AML-193 (cell line): ENCODE measurements around the gene GTF3C1.

Experiments used
- DNase-seq, 2 experiments: peaks; one replicate each; lab custom pipeline; 2025; lab: John Stamatoyannopoulos, UW

The GTF3C1 gene

DNA sequence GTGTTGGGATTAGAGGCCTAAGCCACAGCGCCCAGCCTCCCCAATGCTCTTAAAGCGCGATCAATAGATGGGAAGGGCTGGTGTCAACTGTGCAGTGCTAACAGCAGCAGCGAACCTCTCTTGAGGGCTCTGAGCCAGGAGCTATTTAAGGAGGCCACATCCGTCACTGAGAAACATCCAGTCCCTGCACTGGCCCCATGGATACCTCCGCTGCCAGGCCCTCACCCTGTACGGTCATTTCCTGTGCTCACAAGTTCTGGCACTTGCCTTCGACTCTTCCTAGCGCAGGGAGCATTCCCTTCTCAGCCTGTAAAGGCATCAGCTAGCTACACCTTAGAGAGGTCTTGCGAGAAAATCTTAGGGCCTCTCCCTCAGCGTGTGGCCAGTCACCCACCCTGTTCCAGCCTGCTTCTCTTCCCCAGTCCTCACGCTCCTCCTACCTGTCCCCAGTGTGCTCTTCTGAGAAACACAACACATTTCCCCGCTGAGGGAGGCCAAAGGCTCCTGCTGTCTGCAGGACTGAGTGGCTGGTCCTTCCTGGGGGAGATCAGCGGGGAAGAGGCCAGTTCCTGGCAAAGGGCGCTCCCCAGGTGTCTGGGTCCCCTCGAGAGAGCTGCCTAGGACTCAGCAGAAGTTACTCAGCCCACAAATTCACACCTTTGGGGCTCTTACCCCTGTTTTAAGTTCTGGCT, 28.6 kb downstream of the GTF3C1 start:
- no peak for DNase-seq

DNA sequence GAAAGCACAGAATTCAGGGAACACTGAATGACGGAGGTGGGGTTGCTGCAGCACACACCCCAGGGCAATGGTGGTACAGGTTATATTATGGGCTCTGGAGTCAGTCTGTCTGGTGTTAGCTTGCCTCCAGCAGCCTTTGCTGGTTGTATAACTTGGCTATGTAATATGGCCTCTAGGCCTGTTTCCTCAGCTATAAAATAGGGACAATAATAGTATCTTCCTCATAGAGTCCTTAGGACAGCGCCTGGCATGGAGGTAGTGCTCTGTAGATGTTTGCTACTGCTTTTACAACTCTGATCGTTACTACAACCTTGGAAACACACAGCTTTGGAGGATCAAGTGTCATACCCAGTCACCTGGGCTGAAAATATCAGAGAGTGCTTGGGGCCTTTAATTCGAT, 31.5 kb downstream of the GTF3C1 start:
- DNase-seq, result no peak

DNA sequence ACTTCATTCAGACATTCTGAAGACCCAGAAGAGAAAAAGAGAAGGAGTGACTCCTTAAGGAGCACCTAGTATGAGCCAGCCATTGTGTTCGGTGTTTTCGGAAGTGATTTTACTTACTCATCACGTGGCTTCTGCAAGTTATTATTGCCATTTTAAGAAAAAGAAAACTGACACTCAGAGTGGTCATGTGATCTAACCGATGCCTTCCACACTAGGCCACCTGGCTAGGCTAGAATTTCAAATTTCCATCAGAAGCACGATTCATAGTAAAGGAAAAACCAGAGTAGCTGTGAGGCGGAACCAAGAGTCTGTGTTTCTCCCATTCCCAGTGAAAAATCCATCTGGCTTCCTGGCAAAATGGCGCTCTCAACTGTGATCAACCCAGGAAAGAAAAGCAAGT, 32.0 kb downstream of the GTF3C1 start:
- no peak for DNase-seq

DNA sequence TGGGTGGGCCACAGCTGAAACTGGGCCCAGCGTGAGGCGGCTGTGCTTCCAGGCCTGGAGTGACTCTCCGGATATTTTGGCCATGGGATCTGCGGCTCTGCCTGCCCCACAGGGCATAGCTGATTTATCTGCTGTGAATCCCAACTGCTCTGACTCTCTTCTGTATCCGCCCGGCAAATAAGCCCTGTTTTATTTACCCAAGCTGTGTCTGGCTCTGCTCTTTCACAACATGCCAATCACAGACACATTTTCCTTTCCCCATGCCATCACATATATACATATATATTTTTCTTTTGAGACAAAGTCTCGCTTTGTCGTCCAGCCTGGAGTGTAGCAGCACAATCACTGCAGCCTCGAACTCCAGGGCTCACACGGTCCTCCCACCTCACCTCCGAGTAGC, 33.3 kb downstream of the GTF3C1 start:
- DNase-seq, result no peak

DNA sequence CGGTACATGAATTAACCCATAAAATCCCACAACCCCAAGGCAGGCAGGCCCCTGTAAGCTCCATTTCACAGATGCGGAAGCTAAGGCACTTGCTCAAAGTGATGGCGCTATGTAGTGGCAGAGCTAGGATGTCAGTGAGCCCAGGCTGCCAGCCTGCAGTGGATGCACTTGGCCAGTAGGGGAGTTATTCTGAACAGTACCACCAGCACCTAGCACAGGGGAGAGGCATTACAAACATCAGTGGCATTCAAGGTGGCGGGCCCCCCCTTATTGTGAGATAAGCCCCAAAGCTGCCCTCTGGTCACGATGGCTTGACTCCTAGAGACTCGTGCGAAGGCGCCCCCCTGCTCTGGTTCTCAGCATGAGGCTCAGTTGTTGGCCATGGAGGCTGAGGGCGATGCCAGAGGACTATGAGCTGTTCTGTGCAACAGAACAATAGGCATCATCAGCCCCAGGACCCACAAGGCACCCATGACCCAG, 33.8 kb downstream of the GTF3C1 start:
- peak in 1 of 2 experiments; percentile 2 for DNase-seq

DNA sequence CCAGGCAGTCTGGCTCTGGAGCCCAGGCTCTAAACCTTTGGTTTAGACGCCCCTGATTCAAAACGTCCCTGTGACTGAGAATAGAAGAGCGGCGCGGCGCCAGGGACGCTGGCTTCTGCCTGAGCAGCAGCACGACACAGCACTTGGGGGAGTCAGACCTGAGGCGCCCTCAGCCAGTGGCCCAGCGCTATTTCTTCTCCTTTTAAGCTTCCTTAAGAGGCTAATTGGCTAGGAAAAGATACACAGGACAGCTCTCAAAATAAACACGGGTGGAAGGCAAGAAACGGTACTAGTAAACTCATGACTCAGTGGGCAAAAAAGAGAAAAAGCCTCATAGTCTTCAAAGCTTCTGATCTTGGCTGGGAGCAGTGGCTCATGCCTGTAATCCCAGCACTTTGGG, 34.9 kb downstream of the GTF3C1 start:
- no peak for DNase-seq

DNA sequence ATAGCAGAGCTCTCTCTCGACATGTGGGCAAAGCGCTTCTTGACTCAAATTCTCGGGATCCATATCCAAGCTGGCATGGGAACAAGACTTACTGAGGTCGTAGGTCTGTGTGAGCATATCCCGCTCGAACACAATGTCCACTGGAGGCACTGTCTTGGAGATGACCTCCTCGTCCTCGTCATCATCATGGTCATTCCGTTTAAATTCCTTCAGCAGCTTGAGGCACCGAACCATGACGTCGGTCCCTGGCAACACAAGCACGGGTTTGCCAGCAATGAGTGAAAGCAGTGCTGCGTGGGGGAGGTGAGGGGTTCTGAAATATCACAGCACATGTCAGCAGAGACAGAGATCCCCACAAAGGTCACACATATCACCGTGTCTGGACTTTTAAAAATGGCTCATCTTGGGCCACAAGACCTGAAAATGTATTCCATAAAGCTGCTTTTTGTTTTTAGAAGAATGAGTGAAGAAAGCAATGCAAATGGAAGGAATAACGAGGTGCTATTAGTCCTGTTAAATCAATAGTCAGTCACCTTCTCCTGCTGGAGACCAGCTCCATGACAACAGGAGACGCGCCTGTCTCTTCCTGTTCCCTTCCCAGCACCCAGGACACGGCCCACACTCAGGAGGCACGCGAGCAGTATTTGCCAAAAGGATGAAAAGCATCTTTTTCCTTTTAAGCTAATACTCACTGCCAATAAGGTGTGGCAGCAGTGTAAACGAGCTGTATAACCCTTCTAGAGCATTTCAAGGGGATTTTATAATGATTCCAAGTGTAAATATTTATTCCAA, 37.9 kb downstream of the GTF3C1 start:
- no peak for DNase-seq

DNA sequence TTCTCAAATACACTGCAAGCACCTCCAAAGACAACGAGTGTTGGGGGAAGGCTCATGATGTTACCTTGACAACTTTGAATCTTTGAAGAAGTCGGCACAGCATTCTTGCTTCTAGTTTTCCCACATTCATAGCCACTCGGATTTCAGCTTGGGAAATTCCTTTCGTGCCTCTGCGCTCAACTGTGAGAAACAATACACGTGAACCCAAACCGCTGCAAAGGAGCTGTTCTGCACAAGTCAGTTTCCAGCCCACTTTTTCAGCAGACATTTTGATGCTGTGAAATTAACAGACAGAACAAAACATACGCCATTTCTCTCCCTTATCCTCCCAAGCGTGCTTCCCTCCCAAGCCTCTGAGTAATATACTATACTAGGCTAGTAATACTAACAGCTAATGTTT, 41.2 kb downstream of the GTF3C1 start:
- DNase-seq, result no peak

DNA sequence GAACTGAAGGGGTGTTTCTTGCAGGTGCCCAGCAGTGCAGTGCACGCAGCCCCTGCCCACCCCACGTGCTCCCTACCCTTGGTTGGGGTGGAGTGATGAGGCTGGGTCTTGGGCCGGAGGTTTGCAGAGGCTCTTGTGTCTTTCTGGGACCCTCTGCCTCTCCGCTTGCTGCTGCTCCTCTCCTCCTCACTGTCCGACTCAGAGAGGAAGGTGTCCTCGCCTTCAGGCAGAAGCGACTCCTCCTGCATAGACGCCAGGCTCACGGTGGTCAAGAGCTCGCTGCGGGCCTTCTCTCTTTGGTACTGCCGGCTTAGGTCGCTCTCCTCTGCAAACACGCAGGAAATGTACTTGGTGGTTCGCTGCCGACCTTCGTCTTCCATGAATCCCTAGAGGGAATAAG, 42.9 kb downstream of the GTF3C1 start:
- DNase-seq, result no peak

DNA sequence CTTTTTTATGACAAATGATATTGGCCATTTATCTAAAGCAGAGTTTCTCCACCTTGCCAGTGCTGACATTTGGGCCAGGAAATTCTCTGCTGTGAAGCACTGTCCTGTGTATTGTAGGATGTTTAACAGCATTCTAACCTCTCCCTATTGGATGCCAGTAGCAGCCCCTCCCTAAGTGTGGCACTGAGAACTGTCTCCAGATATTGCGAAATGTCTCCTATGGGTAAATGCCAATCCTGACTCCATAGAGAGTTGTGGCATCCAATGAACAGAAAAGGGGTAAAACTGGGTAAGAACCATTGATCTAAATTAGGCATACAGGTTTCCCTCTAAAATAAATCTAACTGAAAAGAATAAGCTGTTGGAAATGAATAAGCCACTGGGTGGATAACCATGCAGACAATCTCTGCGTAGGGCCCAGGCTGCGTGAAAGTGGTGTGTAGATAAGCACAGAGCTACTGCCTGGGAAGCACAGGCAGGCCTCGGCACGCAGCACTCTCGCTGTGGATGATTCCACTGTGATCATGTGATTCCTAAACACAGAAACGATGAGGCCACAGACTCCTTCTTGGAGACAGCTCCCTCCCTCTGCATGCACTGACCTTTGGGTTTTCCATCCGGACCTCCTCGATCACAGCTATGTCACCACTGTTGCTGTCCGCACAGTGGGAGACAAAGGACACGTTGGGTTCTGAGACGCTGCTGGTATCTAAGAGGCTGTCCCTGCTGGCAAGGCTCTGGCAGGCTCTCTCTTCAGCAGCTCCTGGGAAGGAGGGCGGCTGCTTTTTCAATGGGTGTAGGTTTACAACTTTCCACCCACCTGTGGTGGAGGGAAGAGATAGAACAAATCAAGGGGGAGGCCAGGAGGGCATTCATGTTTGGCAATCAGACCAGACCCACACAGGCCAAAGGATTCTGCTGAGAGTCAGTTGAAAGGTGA, 44.1 kb downstream of the GTF3C1 start:
- DNase-seq, result no peak

DNA sequence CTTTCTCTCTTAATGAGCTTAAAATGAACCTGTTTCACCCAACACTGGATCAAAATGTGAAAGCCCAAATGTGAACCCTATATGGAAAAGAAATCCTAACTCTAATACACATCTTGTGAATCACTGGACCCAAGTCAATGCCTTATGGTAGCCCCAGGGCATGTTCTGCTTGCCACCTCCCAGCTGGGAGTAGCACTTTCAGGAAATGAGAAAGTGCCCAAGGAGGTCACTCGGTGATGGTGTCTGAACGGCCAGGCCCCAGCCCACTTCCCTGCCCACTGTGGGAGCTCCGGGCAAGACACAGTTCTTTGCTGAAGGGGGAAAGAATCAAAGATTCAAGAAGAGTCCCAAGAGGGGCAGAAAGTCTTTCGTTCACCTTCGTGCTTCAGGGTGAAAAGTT, 46.1 kb downstream of the GTF3C1 start:
- DNase-seq, result no peak

DNA sequence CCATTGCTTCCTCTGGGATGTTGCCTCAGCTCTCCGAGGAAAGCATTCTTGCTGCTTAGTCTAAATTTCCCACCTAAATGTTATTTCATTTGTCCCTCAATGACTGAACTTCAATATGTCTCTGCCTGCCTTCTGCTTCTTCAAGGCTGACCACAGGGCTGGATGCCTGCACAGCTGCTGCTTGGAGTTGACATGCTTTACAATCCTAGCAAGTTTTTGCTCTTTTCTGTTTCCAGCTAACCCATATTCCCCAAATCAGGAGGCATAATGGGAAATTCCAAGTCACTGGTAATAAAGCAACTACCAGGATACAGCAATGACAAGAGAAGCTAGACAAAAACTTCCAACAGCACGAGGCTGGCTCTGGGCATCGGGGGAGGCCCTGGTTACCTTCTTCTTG, 48.9 kb downstream of the GTF3C1 start:
- DNase-seq, result no peak

DNA sequence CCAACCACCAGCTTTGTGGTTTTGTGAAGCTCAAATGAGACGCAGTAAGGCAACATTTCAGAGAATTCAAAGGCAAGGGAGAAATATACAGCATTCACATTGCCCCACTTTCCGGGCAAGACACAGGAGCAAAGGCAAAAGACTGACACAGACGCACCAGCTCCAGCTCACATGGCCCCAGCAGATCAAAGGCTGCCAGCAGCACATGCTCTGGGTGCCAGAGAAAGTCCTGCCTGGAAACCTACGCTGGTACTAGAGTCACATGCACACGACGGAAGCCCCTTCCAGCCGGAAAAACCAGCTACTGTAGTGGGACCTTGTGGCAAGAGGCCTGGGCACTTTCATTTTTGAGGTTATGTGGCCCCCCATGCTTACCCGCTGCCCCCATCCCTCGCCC, 50.1 kb downstream of the GTF3C1 start:
- no peak for DNase-seq

DNA sequence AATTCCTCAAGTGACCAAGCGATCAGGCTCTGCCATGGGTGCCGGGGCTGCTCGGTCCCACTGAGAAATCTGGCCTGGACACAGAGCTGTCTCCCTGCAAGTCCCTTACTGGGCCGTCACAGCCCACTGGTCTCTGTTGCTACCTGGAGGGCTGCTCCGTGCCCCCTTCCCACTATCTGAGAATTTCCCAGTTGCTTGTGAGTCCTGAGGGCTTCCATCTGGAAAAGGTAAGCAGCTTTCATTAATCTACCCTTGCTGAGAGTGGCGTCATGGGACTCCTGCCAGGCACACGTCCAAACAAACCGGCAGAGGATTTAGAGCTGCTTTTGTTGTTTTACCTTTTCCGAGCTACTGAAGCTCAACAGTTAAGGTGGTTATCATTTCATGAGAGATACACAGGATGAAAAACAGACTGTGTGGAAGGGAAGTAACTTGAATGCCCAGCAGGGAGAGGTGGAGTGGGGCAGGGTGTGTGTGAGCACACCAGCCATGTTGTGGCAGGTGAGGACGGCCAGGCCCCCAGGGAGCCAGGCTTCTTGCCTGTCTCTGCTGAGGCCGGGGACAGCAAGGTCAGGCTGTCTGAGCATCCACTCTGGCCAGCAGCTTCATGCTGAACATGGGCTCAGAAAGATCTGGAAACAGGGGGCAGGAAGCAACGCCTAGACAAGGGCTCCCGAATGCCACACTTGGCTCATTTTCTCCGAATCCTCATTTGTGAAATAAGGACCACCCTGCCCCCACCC, 50.6 kb downstream of the GTF3C1 start:
- DNase-seq, result no peak

DNA sequence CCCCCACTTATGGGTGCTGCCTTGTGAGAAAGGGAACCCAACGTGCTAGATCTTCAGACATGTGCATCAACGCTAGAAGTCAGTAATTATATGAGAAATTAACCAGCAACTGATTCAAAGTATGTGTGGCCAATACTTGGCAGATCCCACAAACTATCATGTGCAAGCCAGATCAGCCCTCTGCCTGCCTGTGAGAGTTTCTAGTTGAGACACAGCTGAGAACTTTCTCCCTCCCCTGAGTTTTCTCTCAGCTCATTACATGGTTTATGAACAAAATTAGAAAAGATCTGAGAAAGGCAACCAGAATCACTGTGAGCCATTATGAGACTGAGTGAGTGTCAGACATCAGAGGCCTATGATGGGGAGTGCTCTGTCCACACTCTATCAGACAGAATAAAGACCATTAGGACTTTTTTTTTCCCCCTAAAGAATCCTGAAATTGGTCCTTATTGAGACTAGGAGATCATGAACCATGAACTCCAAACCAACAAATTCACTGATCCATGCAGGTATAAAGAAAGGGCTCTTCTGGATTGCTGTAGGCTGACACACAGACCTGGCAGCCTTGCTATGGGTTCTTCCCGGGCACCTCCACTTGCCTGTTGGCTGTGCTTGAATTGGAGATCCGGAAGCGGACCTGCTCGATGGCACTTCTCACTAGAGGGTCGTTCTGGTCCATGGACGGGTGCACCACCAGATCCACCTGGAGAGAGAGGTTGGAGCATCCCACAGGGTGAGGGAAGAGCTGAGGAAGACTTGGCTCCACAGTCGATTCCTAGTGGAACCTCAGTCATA, 51.5 kb downstream of the GTF3C1 start:
- no peak for DNase-seq

DNA sequence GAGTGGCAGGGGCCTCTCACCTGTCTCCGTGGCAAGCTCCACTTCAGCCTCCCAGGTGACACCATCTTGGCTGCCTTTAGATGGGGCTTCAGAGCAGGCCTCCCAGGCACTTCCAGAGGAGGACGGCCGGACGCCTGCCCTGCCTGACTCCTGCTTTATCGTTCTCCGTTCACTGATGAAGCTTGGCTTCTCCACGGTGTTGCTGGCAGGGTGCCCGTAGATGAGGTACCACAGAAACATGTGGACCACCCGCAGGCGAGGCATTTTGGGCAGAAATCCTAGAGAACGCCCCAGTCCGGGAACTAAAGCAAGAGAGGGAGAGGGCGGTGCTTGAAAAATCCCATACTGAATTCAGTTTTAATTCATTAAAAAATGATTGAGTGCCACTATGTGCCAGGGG, 54.5 kb downstream of the GTF3C1 start:
- no peak for DNase-seq

DNA sequence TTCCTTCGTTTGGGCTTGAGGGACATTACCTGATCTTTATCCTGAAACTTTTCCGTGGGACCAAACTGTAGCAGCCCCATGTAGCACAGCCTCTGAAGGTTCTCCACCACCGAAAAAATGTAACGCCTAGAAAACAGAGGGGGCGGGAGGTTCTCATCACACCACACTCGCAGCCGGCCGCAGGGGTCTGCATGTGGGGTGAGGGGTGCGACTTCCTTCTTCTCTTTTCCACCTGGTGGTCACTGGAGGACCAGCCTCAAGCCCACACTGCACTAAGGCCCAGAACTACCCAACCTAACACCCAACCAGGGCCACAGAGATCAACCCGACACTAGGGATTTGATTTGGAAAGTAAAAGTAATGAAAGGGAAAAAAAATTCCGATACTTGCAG, 57.1 kb downstream of the GTF3C1 start:
- DNase-seq, result no peak

DNA sequence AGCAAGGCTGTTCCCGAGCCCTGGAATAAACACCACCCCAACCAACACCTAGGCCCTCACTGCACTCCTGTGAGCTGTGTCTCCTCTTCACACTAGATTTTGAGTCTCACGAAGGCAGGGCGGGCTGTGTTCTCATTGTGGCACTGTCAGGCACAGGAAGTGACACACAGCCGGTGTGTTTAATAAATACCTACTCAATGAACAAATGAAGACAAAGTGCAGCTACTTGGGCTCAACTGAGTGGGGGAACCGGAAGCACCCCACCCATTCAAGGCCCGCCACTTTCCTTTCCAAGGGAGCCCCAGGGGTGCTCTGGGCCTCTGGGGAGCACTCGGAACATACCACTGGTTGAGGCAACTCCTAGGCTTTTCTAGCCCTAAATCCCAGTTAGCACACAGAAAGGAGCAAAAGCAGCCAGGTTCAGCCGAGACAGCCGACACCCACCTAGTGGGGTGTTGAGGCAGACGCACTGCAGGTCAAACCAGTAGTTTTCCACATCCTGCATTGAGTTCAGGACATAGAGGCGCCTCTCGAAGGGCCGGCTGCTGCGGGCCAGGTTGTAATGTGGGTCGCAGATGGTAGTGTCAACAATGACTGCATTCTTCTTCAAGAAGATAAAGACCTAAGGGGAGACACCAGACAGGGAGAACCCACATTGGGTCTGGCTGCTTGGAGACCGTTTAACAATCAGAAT, 57.7 kb downstream of the GTF3C1 start:
- no peak for DNase-seq

DNA sequence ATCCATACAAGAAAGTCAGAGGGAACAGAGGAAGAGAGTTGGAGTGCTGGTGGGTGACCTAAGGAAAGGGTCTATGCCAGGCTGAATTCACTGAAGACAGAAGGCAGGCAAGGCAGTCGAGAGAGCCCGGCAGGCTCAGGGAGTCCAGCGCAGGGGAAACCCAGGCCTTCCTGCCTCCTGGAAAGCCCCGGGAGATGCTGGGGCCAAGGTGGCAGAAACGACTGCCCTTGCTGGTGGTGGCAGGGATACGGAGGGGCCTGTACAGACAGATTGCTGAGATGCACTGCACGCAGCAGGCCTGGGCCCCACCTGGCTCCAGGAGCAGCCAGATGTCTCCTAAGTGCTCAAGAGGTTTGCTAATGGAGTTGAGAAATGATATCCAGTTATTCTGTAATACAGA, 59.8 kb downstream of the GTF3C1 start:
- DNase-seq, result no peak

DNA sequence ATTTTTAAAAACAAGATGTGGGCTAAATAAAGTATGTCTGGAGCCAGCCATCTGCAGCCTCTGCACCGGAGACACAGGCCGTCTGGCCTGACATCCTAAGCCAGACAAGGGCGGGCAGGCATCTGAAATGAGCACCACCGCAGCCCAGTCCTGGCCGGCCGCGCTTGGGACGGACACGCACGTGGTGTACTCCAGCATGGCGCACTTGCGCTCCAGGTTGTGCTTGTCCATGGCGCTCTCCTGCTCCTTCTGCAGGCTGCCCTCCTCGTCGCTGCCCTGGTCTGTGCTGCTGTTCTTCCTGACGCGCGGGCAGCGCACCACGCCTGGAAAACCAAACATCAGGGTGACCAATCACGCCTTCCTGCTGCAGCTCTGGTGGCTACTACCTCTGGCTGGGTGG, 60.3 kb downstream of the GTF3C1 start:
- no peak for DNase-seq
